Measurements from ENCODE around the gene BRWD1.

Gene BRWD1

GRCh38 chr21:39313571-39314142, at the start of gene BRWD1:
Gene BRWD1, minus strand, starts transcription at chr21:39313632. Its CDS starts 141 bp downstream, at chr21:39313491.
- peak; percentile 91 for DNase-seq

GRCh38 chr21:39362733-39363132, 49.3 kb upstream of the BRWD1 start:
- DNase-seq = no peak

- no peak for DNase-seq
These were observed 46.0 kb upstream of the BRWD1 start for GRCh38 chr21:39359382-39359781.

GRCh38 chr21:39353295-39353694, 39.9 kb upstream of the BRWD1 start:
- DNase-seq = no peak

GRCh38 chr21:39350094-39351005, 36.9 kb upstream of the BRWD1 start:
- DNase-seq = no peak

- peak; percentile 96 for DNase-seq
These were observed 36.0 kb upstream of the BRWD1 start for GRCh38 chr21:39349211-39350093.

GRCh38 chr21:39348355-39349210, 35.2 kb upstream of the BRWD1 start, which contains the start of gene HMGN1:
Gene HMGN1, minus strand, starts transcription at chr21:39349088. Its CDS starts 171 bp downstream, at chr21:39348917.
- peak; percentile 95 for DNase-seq

- DNase-seq = no peak
These were observed 34.6 kb upstream of the BRWD1 start for GRCh38 chr21:39348040-39348354.

- no peak for DNase-seq
These were observed 34.1 kb upstream of the BRWD1 start for GRCh38 chr21:39347537-39347936.

GRCh38 chr21:39346671-39347331, 33.4 kb upstream of the BRWD1 start:
- no peak for DNase-seq

GRCh38 chr21:39346206-39346605, 32.8 kb upstream of the BRWD1 start:
- DNase-seq = no peak

GRCh38 chr21:39345440-39345839, 32.0 kb upstream of the BRWD1 start:
- DNase-seq = no peak

GRCh38 chr21:39344848-39345247, 31.4 kb upstream of the BRWD1 start:
- DNase-seq = no peak

GRCh38 chr21:39341249-39341923, 28.0 kb upstream of the BRWD1 start:
- DNase-seq = no peak

- DNase-seq = no peak
These were observed 27.3 kb upstream of the BRWD1 start for GRCh38 chr21:39340687-39341086.

GRCh38 chr21:39339231-39339630, 25.8 kb upstream of the BRWD1 start:
- DNase-seq = no peak

- no peak for DNase-seq
These were observed 23.1 kb upstream of the BRWD1 start for GRCh38 chr21:39336457-39337008.

- no peak for DNase-seq
These were observed 21.2 kb upstream of the BRWD1 start for GRCh38 chr21:39334611-39335010.

- no peak for DNase-seq
These were observed 18.7 kb upstream of the BRWD1 start for GRCh38 chr21:39332175-39332574.

- DNase-seq = no peak
These were observed 16.6 kb upstream of the BRWD1 start for GRCh38 chr21:39330001-39330400.

GRCh38 chr21:39327727-39328126, 14.3 kb upstream of the BRWD1 start:
- no peak for DNase-seq
